HepG2 (cell line): ENCODE measurements around the gene USP1. TPM values are rescaled to one million over a fixed set of nuclear protein-coding genes. Genes with fewer than 3 reads are reported as not detected.
A peak's percentile ranks its signal among the peaks of the same experiment; 100 is the strongest.

Experiments used
- ASH2L ChIP-seq: fragments of 300-600, 200-600 bp; sonication (generic); IDR thresholded peaks from 2 replicates; pipeline ENCODE4 v1.7.0; 2017; ENCODE audit warnings: low read depth, mild to moderate bottlenecking, moderate library complexity, mixed read lengths, low read length; ENCODE audit not compliant: insufficient read length
- CBX1 ChIP-seq: IDR thresholded peaks from one replicate; pipeline ENCODE4 v1.6.1; 2016; ENCODE audit warnings: antibody characterized with exemption, low read depth
- HMGA1 ChIP-seq: sonication (generic); formaldehyde crosslinking; conservative IDR thresholded peaks from 2 replicates; pipeline ENCODE4 v1.4.0; 2020; ENCODE audit warnings: missing genetic modification reagents
- HNRNPLL ChIP-seq: fragments of 200-400 bp; formaldehyde crosslinking; IDR thresholded peaks from 2 replicates; pipeline ENCODE4 v1.6.1; 2017; ENCODE audit warnings: mild to moderate bottlenecking, low read depth, low read length; ENCODE audit not compliant: poor library complexity, severe bottlenecking
- MTERF4 ChIP-seq: sonication (generic); formaldehyde crosslinking; IDR thresholded peaks from 2 replicates; pipeline ENCODE4 v1.8.0; 2023; ENCODE audit warnings: mild to moderate bottlenecking, missing genetic modification reagents
- NFAT5 ChIP-seq: sonication (generic); formaldehyde crosslinking; IDR thresholded peaks from 2 replicates; pipeline ENCODE4 v1.4.0; 2020; ENCODE audit warnings: missing genetic modification reagents
- NFE2 ChIP-seq: sonication (generic); formaldehyde crosslinking; IDR thresholded peaks from 2 replicates; pipeline ENCODE4 v1.4.0; 2020; ENCODE audit warnings: missing genetic modification reagents
- NR0B2 ChIP-seq: sonication (generic); formaldehyde crosslinking; IDR thresholded peaks from 2 replicates; pipeline ENCODE4 v1.4.0; 2020; ENCODE audit warnings: mild to moderate bottlenecking, missing genetic modification reagents
- RBM39 ChIP-seq: fragments of 200-400 bp; formaldehyde crosslinking; IDR thresholded peaks from one replicate; pipeline ENCODE4 v1.6.1; 2018; ENCODE audit warnings: antibody characterized with exemption, mild to moderate bottlenecking, low read depth, low read length; ENCODE audit not compliant: poor library complexity, severe bottlenecking
- REPIN1 ChIP-seq: sonication (generic); formaldehyde crosslinking; IDR thresholded peaks from 2 replicates; pipeline ENCODE4 v1.8.0; 2022; ENCODE audit warnings: missing genetic modification reagents, low read depth, mild to moderate bottlenecking, borderline replicate concordance
- REXO4 ChIP-seq: sonication (generic); formaldehyde crosslinking; IDR thresholded peaks from 2 replicates; pipeline ENCODE4 v1.8.0; 2022; ENCODE audit warnings: missing genetic modification reagents, mild to moderate bottlenecking, borderline replicate concordance
- RFX5 ChIP-seq: IDR thresholded peaks from 2 replicates; pipeline ENCODE4 v1.6.1; 2011; ENCODE audit warnings: low read depth, low read length, improper control_type of control experiment
- SRSF4 ChIP-seq: fragments of 200-400 bp; formaldehyde crosslinking; IDR thresholded peaks from one replicate; pipeline ENCODE4 v1.6.1; 2018; ENCODE audit warnings: mild to moderate bottlenecking, low read depth, low read length, moderate library complexity; ENCODE audit not compliant: poor library complexity, severe bottlenecking
- TBX2 ChIP-seq: sonication (generic); formaldehyde crosslinking; IDR thresholded peaks from 2 replicates; pipeline ENCODE4 v1.5.0; 2020; ENCODE audit warnings: missing genetic modification reagents, mild to moderate bottlenecking, borderline replicate concordance
- ZBTB7A ChIP-seq: sonication (generic); formaldehyde crosslinking; IDR thresholded peaks from 2 replicates; pipeline ENCODE4 v1.8.0; 2022; ENCODE audit warnings: mild to moderate bottlenecking, missing genetic modification reagents
- ZFYVE20 ChIP-seq: sonication (generic); formaldehyde crosslinking; IDR thresholded peaks from 2 replicates; pipeline ENCODE4 v1.8.0; 2023; ENCODE audit warnings: low read depth, mild to moderate bottlenecking, moderate library complexity, missing genetic modification reagents, borderline replicate concordance
- ZNF20 ChIP-seq: sonication (generic); formaldehyde crosslinking; IDR thresholded peaks from 2 replicates; pipeline ENCODE4 v1.4.0; 2020; ENCODE audit warnings: mild to moderate bottlenecking, moderate library complexity, missing genetic modification reagents
- ZNF30 ChIP-seq: sonication (generic); formaldehyde crosslinking; IDR thresholded peaks from 2 replicates; pipeline ENCODE4 v1.5.0; 2020; ENCODE audit warnings: mild to moderate bottlenecking, missing genetic modification reagents
- ZNF577 ChIP-seq: sonication (generic); formaldehyde crosslinking; IDR thresholded peaks from 2 replicates; pipeline ENCODE4 v1.4.0; 2020; ENCODE audit warnings: mild to moderate bottlenecking, low read depth, missing genetic modification reagents, borderline replicate concordance
- ZNF710 ChIP-seq: sonication (generic); formaldehyde crosslinking; IDR thresholded peaks from 2 replicates; pipeline ENCODE4 v1.5.0; 2020; ENCODE audit warnings: mild to moderate bottlenecking, missing genetic modification reagents, borderline replicate concordance
- polyA plus RNA-seq, 8 experiments: library from polyadenylated mRNA; depleted of rRNA in 3 of 8; stranded (reverse) in 7 of 8; unstranded in 1 of 8; fragments of >200 nt; fragmentation: Illumina TruSeq in 4 of 8; extraction: Trizol in 4 of 8; gene quantifications; 2 replicates each; pipeline versions ENCODE4 v1.2.1 to v1.2.3, GENCODE V29; 2011 to 2016; ENCODE audit warnings: low read depth in 4 of 8, missing spikeins in 1 of 8, mixed read lengths in 1 of 8; ENCODE audit not compliant: insufficient read depth in 1 of 8
- total RNA-seq, 5 experiments: library from RNA; depleted of rRNA; stranded (reverse); fragments of >200 nt; fragmentation: Illumina TruSeq; extraction: Trizol; gene quantifications; 2 replicates each; pipeline ENCODE4 v1.2.3, GENCODE V29; 2016; ENCODE audit warnings: low read depth in 1 of 5

Gene USP1
- total and polyA plus RNA-seq, 2 of the 13 experiments (the other 11 are each of a cell fraction or from before 2014, with no cell fraction given): 9.0 to 64.6 TPM

- TF ChIP-seq RBM39 (no peak), SRSF4 (no peak), TBX2 (CRISPR knock-in tag) (peak; percentile 68), HNRNPLL (no peak), NFAT5 (CRISPR knock-in tag) (no peak), CBX1 (peak; percentile 48), ZBTB7A (peak; percentile 65; the same call in 1 of the 2 replicates), ZNF710 (CRISPR knock-in tag) (peak; percentile 68; the same call in 1 of the 2 replicates), ZNF20 (CRISPR knock-in tag) (no peak), ASH2L (peak; percentile 12), REXO4 (no peak), NR0B2 (CRISPR knock-in tag) (no peak), ZNF30 (CRISPR knock-in tag) (no peak), ZNF577 (CRISPR knock-in tag) (no peak), NFE2 (CRISPR knock-in tag) (no peak), RFX5 (peak; percentile 52; the same call in 1 of the 2 replicates), HMGA1 (no peak), ZFYVE20 (CRISPR knock-in tag) (no peak), MTERF4 (CRISPR knock-in tag) (no peak), REPIN1 (CRISPR knock-in tag) (peak; percentile 75; the same call in 1 of the 2 replicates)
These were observed 13.1 kb upstream of the USP1 start (continued) for GRCh38 chr1:62423580-62424242.
